ENCODE results near the gene DENND1A. TPM values are rescaled to one million over a fixed set of nuclear protein-coding genes. Genes with fewer than 3 reads are reported as not detected.
A peak's percentile ranks its signal among the peaks of the same experiment; 100 is the strongest.
"Not testable (repeated sequence)": the region's sequence is repeated elsewhere in the genome, so short reads cannot be mapped to it uniquely, and the experiment has no call there.

Gene DENND1A
- 10 to 100 TPM; 23.7 to 29.5 TPM for total RNA-seq

GRCh38 chr9:123929870-123930831 is at the start of gene DENND1A:
Gene DENND1A, minus strand, starts transcription at chr9:123930126. Its CDS starts 221 bp downstream, at chr9:123929905.
- ATAC-seq (peak; percentile 86), DNase-seq (peak; percentile 95)
- Mint-ChIP-seq H3K27ac (peak within 1 kb of the TSS; percentile 88), H3K4me3 (peak within 1 kb of the TSS; percentile 80), H3K36me3 (ENCODE audit: low read depth) (peaks cover 2% of the 10 kb centered on the region), H3K9me3 (ENCODE audit: low read depth) (no peaks in the 10 kb centered on the region), H3K27me3 (peaks cover 2% of the 10 kb centered on the region), H3K4me1 (peaks cover 35% of the 10 kb centered on the region)
- CTCF ChIA-PET, result interaction anchor here (0.6 kb wide), 1 partner anchor 723 kb away, joined by 4 read pairs; no protein-coding TSS in a partner anchor
- intact Hi-C loops (cut with DNase I, micrococcal nuclease), result loop anchor here (1.0 to 5.0 kb wide), 8 partner anchors 63 to 485 kb away; partner anchors contain the start of gene PSMB7 (in 1 of the 2)
- POLR2A ChIA-PET, result no interaction called here

DNA sequence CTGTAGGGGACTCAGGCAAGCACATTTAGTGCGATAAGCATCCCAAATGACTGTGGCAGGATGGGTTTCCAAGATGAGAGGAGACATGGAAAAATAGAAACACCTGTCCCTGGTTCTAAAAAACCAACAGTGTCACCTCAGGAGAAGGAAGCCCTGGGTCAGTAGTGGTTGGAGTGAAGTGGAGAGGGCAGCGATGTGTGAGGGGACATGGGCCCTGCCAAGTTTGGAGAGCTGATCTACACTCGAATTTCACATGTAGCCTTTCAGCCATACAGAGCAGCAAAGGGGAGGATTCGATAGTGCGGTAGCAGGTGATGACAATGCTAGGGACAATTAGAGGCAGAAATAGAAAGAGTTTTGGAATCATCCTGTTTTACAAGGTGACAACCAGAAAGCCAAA is 49.1 kb upstream of the DENND1A start:
- Mint-ChIP-seq H3K27me3 (peaks cover 26% of the 10 kb centered on the region), H3K4me3 (no peak overlapping the region), H3K27ac (no peak overlapping the region), H3K4me1 (no peaks in the 10 kb centered on the region), H3K9me3 (ENCODE audit: low read depth) (no peaks in the 10 kb centered on the region), H3K36me3 (ENCODE audit: low read depth) (no peaks in the 10 kb centered on the region)
- ATAC-seq, result no peak
- no peak for DNase-seq
- intact Hi-C loops (cut with DNase I, micrococcal nuclease), result no loop called here
- CTCF ChIA-PET, result no interaction called here
- POLR2A ChIA-PET, result no interaction called here

GRCh38 chr9:123976579-123976978 is 46.7 kb upstream of the DENND1A start:
- H3K27ac Mint-ChIP-seq; intact Hi-C loops (cut with DNase I, micrococcal nuclease); CTCF ChIA-PET; H3K4me3 Mint-ChIP-seq; H3K36me3 Mint-ChIP-seq (ENCODE audit: low read depth); ATAC-seq; H3K4me1 Mint-ChIP-seq; H3K9me3 Mint-ChIP-seq (ENCODE audit: low read depth); POLR2A ChIA-PET; DNase-seq: not testable (repeated sequence)
- H3K27me3 Mint-ChIP-seq, result peaks cover 23% of the 10 kb centered on the region

DNA sequence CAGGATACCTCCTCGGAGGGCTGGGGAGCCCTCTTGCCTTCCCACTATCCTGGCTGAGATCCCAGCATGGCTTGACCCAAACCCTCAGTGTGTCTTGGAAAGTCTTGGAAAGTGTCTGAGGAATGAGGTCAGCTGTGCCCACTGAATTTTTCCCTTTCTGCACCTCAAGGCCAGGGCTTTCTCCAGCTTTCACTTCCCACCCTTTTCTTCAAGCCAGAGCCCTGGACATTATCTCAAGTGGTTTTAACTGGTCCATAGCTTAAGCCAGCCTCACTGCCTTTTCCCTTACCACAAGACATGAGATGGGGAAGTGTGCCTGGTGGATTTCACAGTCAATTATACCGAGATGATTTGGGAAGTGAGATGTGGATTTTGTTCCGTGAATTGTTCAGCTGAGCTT is 45.9 kb upstream of the DENND1A start:
- H3K4me3 Mint-ChIP-seq, result no peak overlapping the region
- H3K9me3 Mint-ChIP-seq (ENCODE audit: low read depth), result no peaks in the 10 kb centered on the region
- H3K4me1 Mint-ChIP-seq, result no peaks in the 10 kb centered on the region
- POLR2A ChIA-PET, result no interaction called here
- H3K27ac Mint-ChIP-seq, result no peak overlapping the region
- DNase-seq (no peak), ATAC-seq (no peak)
- CTCF ChIA-PET, result no interaction called here
- no peaks in the 10 kb centered on the region for H3K36me3 Mint-ChIP-seq (ENCODE audit: low read depth)
- intact Hi-C loops (cut with DNase I, micrococcal nuclease), result no loop called here
- peaks cover 18% of the 10 kb centered on the region for H3K27me3 Mint-ChIP-seq

- Mint-ChIP-seq H3K36me3 (ENCODE audit: low read depth) (no peaks in the 10 kb centered on the region), H3K27ac (no peak overlapping the region), H3K4me3 (no peak overlapping the region), H3K4me1 (no peaks in the 10 kb centered on the region), H3K27me3 (peaks cover 11% of the 10 kb centered on the region), H3K9me3 (ENCODE audit: low read depth) (no peaks in the 10 kb centered on the region)
- POLR2A ChIA-PET, result no interaction called here
- intact Hi-C loops (cut with DNase I, micrococcal nuclease), result no loop called here
- CTCF ChIA-PET, result interaction anchor here (0.6 to 1.1 kb wide), 3 partner anchors 66 to 420 kb away, joined by 3 to 4 read pairs (median 3); no protein-coding TSS in a partner anchor
- no peak for DNase-seq
- no peak for ATAC-seq
Observed at GRCh38 chr9:123974471-123974870, 44.5 kb upstream of the DENND1A start.

GRCh38 chr9:123973590-123974223 is 43.8 kb upstream of the DENND1A start:
- ChIA-PET POLR2A (no interaction called here), CTCF (no interaction called here)
- DNase-seq, result no peak
- ATAC-seq, result no peak
- no peak overlapping the region for H3K4me3 Mint-ChIP-seq
- H3K36me3 Mint-ChIP-seq (ENCODE audit: low read depth), result no peaks in the 10 kb centered on the region
- H3K27me3 Mint-ChIP-seq, result peaks cover 7% of the 10 kb centered on the region
- H3K9me3 Mint-ChIP-seq (ENCODE audit: low read depth), result no peaks in the 10 kb centered on the region
- H3K4me1 Mint-ChIP-seq, result no peaks in the 10 kb centered on the region
- intact Hi-C loops (cut with DNase I, micrococcal nuclease), result no loop called here
- no peak overlapping the region for H3K27ac Mint-ChIP-seq

- Mint-ChIP-seq H3K9me3 (ENCODE audit: low read depth) (no peaks in the 10 kb centered on the region), H3K4me3 (no peak overlapping the region)
- intact Hi-C loops (cut with DNase I, micrococcal nuclease), result no loop called here
Observed at GRCh38 chr9:123972618-123973017, 42.7 kb upstream of the DENND1A start.

DNA sequence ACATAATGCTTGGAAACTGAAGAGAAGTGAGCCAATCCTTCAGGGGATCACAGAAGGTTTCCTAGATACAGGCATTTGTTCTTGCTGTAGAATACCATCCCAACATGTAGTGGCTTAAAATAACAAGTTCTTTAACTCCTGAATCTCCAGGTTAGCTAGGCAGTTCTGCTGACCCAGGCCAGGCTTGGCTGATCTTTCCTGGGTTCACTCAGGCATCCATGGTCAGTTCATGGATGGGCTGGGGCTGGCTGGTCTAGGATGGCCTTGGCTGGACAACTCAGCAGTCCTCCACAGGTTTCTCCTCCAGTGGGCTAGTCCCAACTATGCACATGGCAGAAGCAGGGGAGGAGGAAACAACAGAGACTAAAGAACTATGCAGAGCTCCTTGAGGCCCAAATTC is 37.4 kb upstream of the DENND1A start:
- DNase-seq, result no peak
- Mint-ChIP-seq H3K36me3 (ENCODE audit: low read depth) (no peaks in the 10 kb centered on the region), H3K27me3 (peaks cover 29% of the 10 kb centered on the region), H3K4me3 (no peak overlapping the region), H3K4me1 (peaks cover 2% of the 10 kb centered on the region), H3K9me3 (ENCODE audit: low read depth) (no peaks in the 10 kb centered on the region), H3K27ac (no peak overlapping the region)
- intact Hi-C loops (cut with DNase I, micrococcal nuclease), result no loop called here
- CTCF ChIA-PET, result interaction anchor here (0.8 kb wide), 1 partner anchor 73 kb away, joined by 3 read pairs; no protein-coding TSS in a partner anchor
- ATAC-seq, result no peak
- POLR2A ChIA-PET, result no interaction called here

More at GRCh38 chr9:123972618-123973017, 42.7 kb upstream of the DENND1A start:
- ATAC-seq (no peak), DNase-seq (no peak)
- POLR2A ChIA-PET, result no interaction called here
- Mint-ChIP-seq H3K27me3 (peaks cover 11% of the 10 kb centered on the region), H3K4me1 (no peaks in the 10 kb centered on the region), H3K27ac (no peak overlapping the region), H3K36me3 (ENCODE audit: low read depth) (no peaks in the 10 kb centered on the region)
- CTCF ChIA-PET, result no interaction called here

- ChIA-PET CTCF (interaction anchor here (0.7 kb wide), 1 partner anchor 486 kb away, joined by 3 read pairs; no protein-coding TSS in a partner anchor), POLR2A (no interaction called here)
- ATAC-seq (no peak), DNase-seq (no peak)
- Mint-ChIP-seq H3K27me3 (peaks cover 31% of the 10 kb centered on the region), H3K4me1 (peaks cover 2% of the 10 kb centered on the region), H3K4me3 (no peak overlapping the region), H3K9me3 (ENCODE audit: low read depth) (no peaks in the 10 kb centered on the region), H3K27ac (no peak overlapping the region), H3K36me3 (ENCODE audit: low read depth) (no peaks in the 10 kb centered on the region)
- intact Hi-C loops (cut with DNase I, micrococcal nuclease), result no loop called here
Observed at GRCh38 chr9:123965801-123966686, 36.1 kb upstream of the DENND1A start.

- intact Hi-C loops (cut with DNase I, micrococcal nuclease), result loop anchor here in 1 of 2 experiments (5.0 kb wide), 1 partner anchor 78 kb away; no protein-coding TSS in a partner anchor
- ChIA-PET POLR2A (no interaction called here), CTCF (no interaction called here)
- Mint-ChIP-seq H3K4me1 (peaks cover 2% of the 10 kb centered on the region), H3K9me3 (ENCODE audit: low read depth) (no peaks in the 10 kb centered on the region), H3K27ac (no peak overlapping the region), H3K27me3 (peaks cover 31% of the 10 kb centered on the region), H3K4me3 (no peak overlapping the region), H3K36me3 (ENCODE audit: low read depth) (no peaks in the 10 kb centered on the region)
- DNase-seq (no peak), ATAC-seq (no peak)
Observed at GRCh38 chr9:123964761-123965160, 34.8 kb upstream of the DENND1A start.

DNA sequence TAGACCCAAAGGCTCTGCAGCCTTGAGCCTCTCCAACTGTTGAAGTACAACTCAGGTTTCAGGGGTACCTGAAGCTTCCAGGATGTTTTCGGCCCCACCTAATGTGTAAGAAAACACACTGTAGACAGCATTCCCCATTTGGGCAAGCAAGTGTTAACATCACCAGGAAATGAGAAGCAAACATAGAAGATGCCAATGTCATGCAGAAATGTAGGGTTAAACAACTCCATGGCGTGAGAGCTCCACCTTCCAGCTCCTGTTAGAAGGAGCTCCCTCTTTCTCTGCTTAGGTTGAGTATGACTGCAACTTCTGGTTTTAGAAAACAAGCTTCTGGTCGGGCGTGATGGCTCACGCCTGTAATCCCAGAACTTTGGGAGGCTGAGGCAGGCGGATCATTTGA is 31.0 kb upstream of the DENND1A start:
- ChIA-PET CTCF (interaction anchor here (0.6 to 2.0 kb wide), 4 partner anchors 20 to 598 kb away, joined by 3 to 7 read pairs (median 4); no protein-coding TSS in a partner anchor), POLR2A (interaction anchor here (0.5 kb wide), 1 partner anchor 58 kb away, joined by 8 read pairs; no protein-coding TSS in a partner anchor)
- intact Hi-C loops (cut with DNase I, micrococcal nuclease), result loop anchor here (1.0 to 5.0 kb wide), 2 partner anchors 80 to 81 kb away; no protein-coding TSS in a partner anchor
- Mint-ChIP-seq H3K27me3 (peaks cover 25% of the 10 kb centered on the region), H3K27ac (no peak overlapping the region), H3K9me3 (ENCODE audit: low read depth) (no peaks in the 10 kb centered on the region), H3K4me1 (peaks cover 5% of the 10 kb centered on the region), H3K4me3 (no peak overlapping the region), H3K36me3 (ENCODE audit: low read depth) (no peaks in the 10 kb centered on the region)
- ATAC-seq (no peak), DNase-seq (no peak)

Measured in activated CD4-positive, alpha-beta T cell treated with anti-CD3 and anti-CD28 coated beads for 36 hours (primary cell).